Tibial nerve (tissue), 4 donors: ENCODE data around the gene GALNT1. TPM values are rescaled to one million over a fixed set of nuclear protein-coding genes. Genes with fewer than 3 reads are reported as not detected.

Source experiments
- DNase-seq, 2 donors: peaks; one replicate each; pipeline ENCODE4 v3.0.0-alpha.2; 2019; ENCODE audit warnings: low spot score in 2 of 2
- H3K27ac ChIP-seq, 4 donors: fragments of 200-600 bp; sonication (generic) in 3 of 4; one replicate each; pipeline ENCODE4 v1.5.1; 2017 to 2019; ENCODE audit warnings: mild to moderate bottlenecking in 1 of 4
- H3K27me3 ChIP-seq, 2 donors: fragments of 200-600 bp; sonication (generic) in 1 of 2; one replicate each; pipeline versions ENCODE4 v1.5.1 to v1.6.0; 2017 to 2019
- H3K36me3 ChIP-seq, 3 donors: fragments of 200-600 bp; sonication (generic); one replicate each; pipeline ENCODE4 v1.5.1; 2018 to 2019
- H3K4me1 ChIP-seq, 4 donors: fragments of 200-600 bp; sonication (generic) in 3 of 4; one replicate each; pipeline ENCODE4 v1.5.1; 2017 to 2019
- H3K4me3 ChIP-seq, 4 donors: fragments of 200-600 bp; sonication (generic) in 3 of 4; one replicate each; pipeline ENCODE4 v1.5.1; 2017 to 2019; ENCODE audit warnings: mild to moderate bottlenecking in 1 of 4, moderate library complexity in 1 of 4
- H3K9me3 ChIP-seq, 4 donors: fragments of 200-600 bp; sonication (generic) in 3 of 4; one replicate each; pipeline ENCODE4 v1.5.1; 2017 to 2019
- EP300 ChIP-seq, 2 donors: sonication (generic); formaldehyde crosslinking; IDR thresholded peaks; one replicate each; pipeline ENCODE4 v1.6.1; 2017; ENCODE audit warnings: antibody characterized with exemption in 2 of 2, mild to moderate bottlenecking in 1 of 2
- POLR2A ChIP-seq, 2 donors: fragments of 450-650 bp; IDR thresholded peaks; one replicate each; pipeline ENCODE4 v1.6.1; 2017; ENCODE audit warnings: antibody characterized with exemption in 2 of 2, mild to moderate bottlenecking in 2 of 2, moderate library complexity in 2 of 2
- WGBS, 2 donors: methylation state at CpG; one replicate each; pipeline ENCODE4 v1.1.5; 2018; 5-methylcytosine and 5-hydroxymethylcytosine counted together
- total RNA-seq, 4 donors: library from RNA; depleted of rRNA; stranded (reverse); fragments of >200 nt; gene quantifications; one replicate each; pipeline ENCODE4 v1.1.0, GENCODE V29; 2016
- TF ChIP-seq, protein P1 (sequence below), 5 experiments: fragments of 200-600 bp in 3 of 5; fragments of 450-650 bp in 2 of 5; sonication (generic) in 3 of 5; IDR thresholded peaks; one replicate each; pipeline ENCODE4 v1.5.1; 2016 to 2019; ENCODE audit warnings: antibody characterized with exemption in 5 of 5, mild to moderate bottlenecking in 3 of 5, moderate library complexity in 2 of 5

Gene GALNT1
- total RNA-seq, 4 donors from 2014 or later, result 24.3 to 37.5 (median 27.0) TPM

DNA sequence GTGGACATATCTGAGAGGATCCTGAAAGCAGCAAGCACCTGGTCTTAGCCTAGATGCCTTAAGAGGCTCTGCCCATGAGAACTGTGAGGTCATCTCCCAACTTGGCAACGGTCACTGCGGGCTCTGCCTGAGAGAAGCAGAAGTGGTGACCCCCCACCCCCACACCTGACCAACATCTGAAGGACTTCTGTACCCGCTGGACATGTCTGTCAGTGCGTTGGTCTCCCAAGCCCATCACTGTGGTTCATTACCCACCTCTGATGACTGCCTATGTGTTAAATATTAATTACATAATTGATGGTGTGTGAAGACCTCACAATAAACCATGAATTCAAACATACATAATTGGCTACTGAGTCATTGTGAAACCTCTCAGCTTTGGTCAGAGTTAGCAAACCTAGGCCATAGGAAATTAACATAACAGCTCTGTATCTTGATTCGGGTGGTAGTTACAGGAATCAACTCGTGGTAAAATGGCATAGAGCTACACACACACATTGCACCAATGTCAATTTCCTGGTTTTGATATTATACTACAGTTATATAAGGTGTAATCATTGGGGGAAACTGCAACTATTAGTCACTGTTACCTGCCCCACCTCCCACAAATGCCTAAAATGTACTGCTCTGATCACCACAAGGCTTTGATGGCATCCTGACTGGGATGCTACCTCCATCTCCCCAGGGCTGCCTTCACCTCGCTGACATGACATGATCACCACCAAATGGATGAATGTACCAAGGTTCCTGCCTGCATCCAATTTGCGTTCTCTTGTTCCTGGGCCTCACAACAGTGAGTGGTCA lies 4.3 kb upstream of the GALNT1 start:
- 96 to 97% methylated on average over 8 of the region's 8 CpGs for WGBS, 2 donors

DNA sequence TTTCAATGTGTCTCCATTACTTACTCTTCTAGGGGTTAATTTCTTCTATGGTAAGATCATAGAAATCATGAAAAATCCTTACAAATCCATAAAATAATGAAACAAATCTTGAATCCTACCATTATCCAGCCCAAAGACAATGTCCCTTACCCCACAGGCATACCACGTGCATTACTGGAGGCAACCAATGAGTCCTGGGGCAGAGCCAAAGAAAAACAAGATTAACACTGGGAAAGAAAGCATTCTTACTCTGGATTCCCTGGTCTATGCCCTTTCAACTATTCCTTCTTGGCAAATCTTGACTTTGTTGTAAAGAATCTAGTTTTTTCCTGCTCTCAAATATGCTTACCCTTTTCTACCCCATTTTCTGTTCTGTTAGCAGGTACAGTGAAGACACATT lies 3.1 kb upstream of the GALNT1 start:
- Histone ChIP-seq H3K27me3 (no peaks in the 10 kb centered on the region), H3K9me3 (no peaks in the 10 kb centered on the region), H3K27ac (no peak overlapping the region), H3K36me3 (no peaks in the 10 kb centered on the region), H3K4me1 (peaks cover 0 to 23% (median 17%) of the 10 kb centered on the region in 4 donors), H3K4me3 (no peak overlapping the region)
- DNase-seq, result no peak
- TF ChIP-seq, protein P1, sequence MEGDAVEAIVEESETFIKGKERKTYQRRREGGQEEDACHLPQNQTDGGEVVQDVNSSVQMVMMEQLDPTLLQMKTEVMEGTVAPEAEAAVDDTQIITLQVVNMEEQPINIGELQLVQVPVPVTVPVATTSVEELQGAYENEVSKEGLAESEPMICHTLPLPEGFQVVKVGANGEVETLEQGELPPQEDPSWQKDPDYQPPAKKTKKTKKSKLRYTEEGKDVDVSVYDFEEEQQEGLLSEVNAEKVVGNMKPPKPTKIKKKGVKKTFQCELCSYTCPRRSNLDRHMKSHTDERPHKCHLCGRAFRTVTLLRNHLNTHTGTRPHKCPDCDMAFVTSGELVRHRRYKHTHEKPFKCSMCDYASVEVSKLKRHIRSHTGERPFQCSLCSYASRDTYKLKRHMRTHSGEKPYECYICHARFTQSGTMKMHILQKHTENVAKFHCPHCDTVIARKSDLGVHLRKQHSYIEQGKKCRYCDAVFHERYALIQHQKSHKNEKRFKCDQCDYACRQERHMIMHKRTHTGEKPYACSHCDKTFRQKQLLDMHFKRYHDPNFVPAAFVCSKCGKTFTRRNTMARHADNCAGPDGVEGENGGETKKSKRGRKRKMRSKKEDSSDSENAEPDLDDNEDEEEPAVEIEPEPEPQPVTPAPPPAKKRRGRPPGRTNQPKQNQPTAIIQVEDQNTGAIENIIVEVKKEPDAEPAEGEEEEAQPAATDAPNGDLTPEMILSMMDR (IDR thresholded peaks at IDR 0.05), result no peak
- TF ChIP-seq POLR2A (IDR thresholded peaks at IDR 0.05) (no peak), EP300 (IDR thresholded peaks at IDR 0.05) (no peak)
- WGBS, 2 donors, result 32 to 35% methylated on average over 1 of the region's 1 CpG

More for the DNA sequence above, 4.3 kb upstream of the GALNT1 start:
- Histone ChIP-seq H3K27ac (no peak overlapping the region), H3K9me3 (no peaks in the 10 kb centered on the region), H3K36me3 (no peaks in the 10 kb centered on the region), H3K4me3 (no peak overlapping the region), H3K4me1 (peaks cover 0 to 11% (median 6%) of the 10 kb centered on the region in 4 donors), H3K27me3 (no peaks in the 10 kb centered on the region)
- TF ChIP-seq EP300 (IDR thresholded peaks at IDR 0.05) (no peak), POLR2A (IDR thresholded peaks at IDR 0.05) (no peak)
- TF ChIP-seq, protein P1 (IDR thresholded peaks at IDR 0.05), result no peak
- DNase-seq, result no peak

DNA sequence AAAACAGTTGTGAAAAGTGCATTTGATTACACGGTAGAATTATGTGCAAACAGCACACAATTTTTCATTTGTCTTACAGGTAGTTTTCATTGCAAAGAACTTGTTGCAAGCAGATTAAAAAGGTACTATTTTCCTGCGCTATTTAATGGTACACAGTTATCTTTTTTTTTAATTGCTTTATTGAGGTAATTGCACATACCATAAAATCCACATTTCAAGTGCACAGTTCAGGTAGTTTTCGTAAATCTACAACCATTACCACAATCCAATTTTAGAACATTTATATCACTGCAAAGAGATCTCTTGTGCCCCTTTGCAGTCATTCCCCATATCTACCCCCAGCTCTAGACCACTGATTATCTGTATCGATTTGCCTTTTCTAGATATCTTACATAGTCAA lies 2.6 kb upstream of the GALNT1 start:
- 87 to 88% methylated on average over 4 of the region's 4 CpGs for WGBS, 2 donors
- Histone ChIP-seq H3K9me3 (no peaks in the 10 kb centered on the region), H3K27ac (no peak overlapping the region), H3K4me3 (no peak overlapping the region), H3K4me1 (peaks cover 0 to 28% (median 20%) of the 10 kb centered on the region in 4 donors), H3K36me3 (no peaks in the 10 kb centered on the region), H3K27me3 (no peaks in the 10 kb centered on the region)
- no peak for DNase-seq
- TF ChIP-seq POLR2A (IDR thresholded peaks at IDR 0.05), result no peak
- no peak for TF ChIP-seq EP300 (IDR thresholded peaks at IDR 0.05)
- TF ChIP-seq, protein P1 (IDR thresholded peaks at IDR 0.05), result no peak

DNA sequence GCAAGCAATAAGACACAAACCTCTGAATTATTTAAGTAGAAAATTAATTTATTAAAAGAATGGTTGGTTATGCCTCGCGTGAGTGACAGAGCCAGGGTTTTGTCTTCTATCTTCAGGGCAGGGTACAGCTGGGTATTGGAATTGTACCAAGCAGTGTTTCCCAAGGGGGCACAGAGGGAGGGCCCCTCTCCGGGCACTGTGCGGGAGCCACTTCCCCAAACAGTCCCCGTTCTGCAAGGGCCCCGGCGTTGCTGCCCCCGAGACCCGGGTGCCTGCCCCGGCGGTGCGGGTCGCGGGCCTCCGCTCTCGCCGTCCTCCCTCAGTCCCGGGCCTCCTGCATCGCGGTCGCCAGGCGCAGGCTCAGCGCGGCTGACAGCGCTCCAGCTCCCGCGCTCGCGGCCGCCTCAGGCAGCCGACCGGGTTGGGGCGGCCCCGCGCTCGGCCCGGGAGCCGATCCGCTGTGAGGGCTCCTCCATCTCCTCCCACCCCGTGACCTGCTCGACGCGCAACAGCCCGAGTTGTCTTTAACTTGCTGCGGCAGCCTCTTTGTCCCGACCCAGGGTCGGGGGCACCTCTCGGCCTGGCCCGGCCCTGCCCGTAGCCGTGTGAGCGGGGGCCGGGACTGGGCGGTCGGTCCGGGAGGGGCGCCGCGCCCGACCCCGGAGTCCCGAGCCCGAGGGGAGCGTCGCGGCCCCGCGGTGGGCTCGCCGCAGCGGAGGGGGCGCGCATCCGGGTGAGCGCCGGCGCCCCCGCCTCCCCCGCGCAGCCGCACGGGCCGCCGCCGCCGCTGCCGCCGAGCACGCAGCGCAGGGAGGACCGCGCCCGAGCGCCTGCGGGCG lies 620 bp upstream of the GALNT1 start:
- H3K27me3 ChIP-seq, result no peaks in the 10 kb centered on the region
- H3K4me1 ChIP-seq, result peaks cover 0 to 29% (median 20%) of the 10 kb centered on the region in 4 donors
- peak overlapping the region; percentile 58 to 98 (median 93) for H3K27ac ChIP-seq
- H3K4me3 ChIP-seq, result peak overlapping the region; percentile 44 to 92 (median 63)
- WGBS, 2 donors, result 1% methylated on average over 35 to 68 of the region's 96 CpGs
- no peaks in the 10 kb centered on the region for H3K36me3 ChIP-seq
- no peaks in the 10 kb centered on the region for H3K9me3 ChIP-seq
- TF ChIP-seq, protein P1 (IDR thresholded peaks at IDR 0.05), result peak in 1 of 5 experiments; percentile 11
- peak; percentile 9 for TF ChIP-seq POLR2A (IDR thresholded peaks at IDR 0.05)
- TF ChIP-seq EP300 (IDR thresholded peaks at IDR 0.05), result peak in 1 of 2 donors; percentile 36
- DNase-seq, result peak; percentile 20
